ENCODE measurements around the gene NDUFS1. TPM values are rescaled to one million over a fixed set of nuclear protein-coding genes. Genes with fewer than 3 reads are reported as not detected.
"Not testable (repeated sequence)": the region's sequence is repeated elsewhere in the genome, so short reads cannot be mapped to it uniquely, and the experiment has no call there.

Gene NDUFS1
- total RNA-seq, 2 donors from 2014 or later, result 63.8 to 104 TPM

DNA sequence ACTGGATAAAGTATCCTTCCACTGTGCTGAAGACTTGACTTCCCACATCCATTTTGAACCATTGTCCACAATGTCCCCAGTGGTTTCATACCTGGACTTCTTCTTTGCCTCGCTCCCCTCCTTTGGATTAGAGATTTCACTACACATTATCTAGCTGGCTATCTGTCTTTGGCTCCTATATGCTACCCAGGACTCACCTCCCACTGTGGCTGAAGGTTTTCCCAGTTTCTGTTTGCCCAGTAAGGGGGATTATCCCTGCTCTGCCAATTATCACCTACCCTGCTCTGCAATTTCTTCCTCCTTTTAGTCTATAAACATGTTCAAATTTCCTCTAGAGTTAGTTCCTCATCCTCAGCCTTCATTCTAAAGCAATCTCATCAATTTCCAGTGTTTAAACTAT is 9.1 kb downstream of the NDUFS1 start:
- Mint-ChIP-seq H3K4me1 (peaks cover 17% of the 10 kb centered on the region), H3K27me3 (no peaks in the 10 kb centered on the region), H3K9me3 (no peaks in the 10 kb centered on the region), H3K27ac (no peak overlapping the region), H3K4me3 (no peak overlapping the region), H3K36me3 (ENCODE audit: low read depth) (peaks cover 73% of the 10 kb centered on the region)
- no peak for ATAC-seq (replicated peaks)

- peaks cover 81% of the 10 kb centered on the region for H3K36me3 Mint-ChIP-seq (ENCODE audit: low read depth)
- ATAC-seq (replicated peaks), result no peak
- no peak overlapping the region for H3K27ac Mint-ChIP-seq
- H3K27me3 Mint-ChIP-seq, result no peaks in the 10 kb centered on the region
- H3K9me3 Mint-ChIP-seq, result no peaks in the 10 kb centered on the region
- peaks cover 17% of the 10 kb centered on the region for H3K4me1 Mint-ChIP-seq
- H3K4me3 Mint-ChIP-seq, result no peak overlapping the region
These were observed 9.9 kb downstream of the NDUFS1 start for GRCh38 chr2:206149330-206149729.

DNA sequence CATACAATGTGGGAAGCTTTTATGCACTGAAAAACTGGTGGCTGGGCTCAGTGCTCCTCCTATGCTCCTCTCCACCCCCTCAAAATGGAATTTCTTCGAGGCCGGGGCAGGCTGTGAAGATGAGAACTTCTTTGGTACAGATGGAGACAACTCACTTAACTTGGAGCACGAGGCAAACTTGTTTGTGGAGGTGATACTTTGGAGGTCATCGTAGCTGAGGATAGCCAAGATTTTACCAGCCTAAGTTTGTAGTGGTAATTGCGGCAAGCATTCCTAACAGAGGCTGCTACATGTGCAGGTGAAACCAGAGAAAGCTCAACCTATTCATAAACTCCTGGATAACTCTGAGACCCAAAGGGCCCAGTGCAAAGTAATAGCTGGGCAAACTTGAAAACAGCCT is 13.6 kb downstream of the NDUFS1 start:
- no peak overlapping the region for H3K4me3 Mint-ChIP-seq
- H3K27me3 Mint-ChIP-seq, result no peaks in the 10 kb centered on the region
- peaks cover 98% of the 10 kb centered on the region for H3K36me3 Mint-ChIP-seq (ENCODE audit: low read depth)
- H3K27ac Mint-ChIP-seq, result no peak overlapping the region
- peaks cover 4% of the 10 kb centered on the region for H3K4me1 Mint-ChIP-seq
- ATAC-seq (replicated peaks), result no peak
- no peaks in the 10 kb centered on the region for H3K9me3 Mint-ChIP-seq

GRCh38 chr2:206144383-206144782 is 14.9 kb downstream of the NDUFS1 start:
- peaks cover 98% of the 10 kb centered on the region for H3K36me3 Mint-ChIP-seq (ENCODE audit: low read depth)
- no peaks in the 10 kb centered on the region for H3K4me1 Mint-ChIP-seq
- H3K27me3 Mint-ChIP-seq, result no peaks in the 10 kb centered on the region
- no peaks in the 10 kb centered on the region for H3K9me3 Mint-ChIP-seq
- H3K4me3 Mint-ChIP-seq, result no peak overlapping the region
- H3K27ac Mint-ChIP-seq, result no peak overlapping the region
- ATAC-seq (replicated peaks), result no peak

DNA sequence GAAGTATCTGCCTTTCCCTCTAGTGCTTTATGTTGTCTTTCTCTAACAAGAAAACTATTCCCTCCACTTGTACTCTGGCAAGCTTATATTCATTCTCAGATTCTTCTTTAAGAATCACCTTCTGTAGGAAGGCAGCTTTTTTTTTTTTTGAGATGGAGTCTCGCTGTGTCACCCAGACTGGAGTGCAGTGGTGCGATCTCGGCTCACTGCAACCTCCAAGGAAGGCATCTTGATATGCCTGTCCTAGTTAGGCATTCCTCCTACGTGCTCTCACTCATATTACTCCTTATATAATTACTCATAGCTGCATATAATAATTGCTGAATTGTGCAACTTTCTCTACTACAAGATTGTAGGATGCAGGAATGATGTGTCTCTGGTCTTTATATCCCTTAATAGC is 15.8 kb downstream of the NDUFS1 start:
- Mint-ChIP-seq H3K27me3 (no peaks in the 10 kb centered on the region), H3K9me3 (no peaks in the 10 kb centered on the region), H3K27ac (peak overlapping the region; percentile 54), H3K36me3 (ENCODE audit: low read depth) (peaks cover 95% of the 10 kb centered on the region), H3K4me3 (no peak overlapping the region), H3K4me1 (no peaks in the 10 kb centered on the region)
- no peak for ATAC-seq (replicated peaks)

- Mint-ChIP-seq H3K4me3 (no peak overlapping the region), H3K27ac (no peak overlapping the region), H3K9me3 (no peaks in the 10 kb centered on the region), H3K27me3 (no peaks in the 10 kb centered on the region), H3K4me1 (no peaks in the 10 kb centered on the region), H3K36me3 (ENCODE audit: low read depth) (peaks cover 97% of the 10 kb centered on the region)
- ATAC-seq (replicated peaks), result no peak
These were observed 31.6 kb downstream of the NDUFS1 start for GRCh38 chr2:206127656-206128055.

GRCh38 chr2:206125901-206126300 is 33.3 kb downstream of the NDUFS1 start:
- peaks cover 4% of the 10 kb centered on the region for H3K9me3 Mint-ChIP-seq
- H3K27me3 Mint-ChIP-seq, result no peaks in the 10 kb centered on the region
- H3K36me3 Mint-ChIP-seq (ENCODE audit: low read depth), result peaks cover 97% of the 10 kb centered on the region
- H3K27ac Mint-ChIP-seq, result no peak overlapping the region
- no peak for ATAC-seq (replicated peaks)
- H3K4me3 Mint-ChIP-seq, result no peak overlapping the region
- H3K4me1 Mint-ChIP-seq, result no peaks in the 10 kb centered on the region

DNA sequence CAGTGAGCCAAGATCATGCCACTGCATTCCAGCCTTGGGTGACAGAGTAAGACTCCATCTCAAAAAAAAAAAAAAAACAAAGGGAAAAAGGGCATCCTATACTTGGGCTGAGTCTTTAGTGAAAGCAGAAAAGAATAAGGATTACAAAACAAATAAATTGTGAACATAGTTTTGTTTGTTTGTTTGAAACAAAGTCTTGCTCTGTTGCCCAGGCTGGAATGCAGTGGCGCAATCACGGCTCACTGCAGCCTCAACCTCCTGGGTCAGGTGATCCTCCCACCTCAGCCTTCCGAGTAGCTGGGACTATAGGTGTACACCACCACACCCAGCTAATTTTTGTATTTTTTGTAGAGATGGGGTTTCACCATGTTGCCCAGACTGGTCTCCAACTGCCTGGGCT is 36.7 kb downstream of the NDUFS1 start:
- H3K4me1 Mint-ChIP-seq; H3K4me3 Mint-ChIP-seq; H3K27me3 Mint-ChIP-seq; ATAC-seq (replicated peaks); H3K9me3 Mint-ChIP-seq; H3K27ac Mint-ChIP-seq: not testable (repeated sequence)
- H3K36me3 Mint-ChIP-seq (ENCODE audit: low read depth), result peaks cover 77% of the 10 kb centered on the region

DNA sequence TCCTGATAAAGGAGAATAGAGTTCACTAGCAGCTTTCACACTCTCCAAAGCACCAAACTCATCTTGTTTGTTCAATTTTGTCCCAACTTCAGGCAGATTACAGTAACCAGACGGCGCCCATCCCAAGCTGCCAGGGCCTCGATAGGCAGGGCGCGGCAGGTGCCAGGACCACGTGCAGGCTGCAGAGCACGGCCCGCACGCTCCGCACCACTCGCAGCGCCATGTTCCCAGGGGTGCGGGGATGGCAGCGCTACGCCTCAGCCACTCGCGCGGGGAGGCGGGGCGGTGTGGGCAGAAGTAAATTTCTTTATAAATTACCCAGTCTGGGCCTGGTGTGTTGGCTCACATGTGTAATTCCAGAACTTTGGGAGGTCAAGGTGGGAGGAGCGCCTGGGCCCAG is 43.0 kb downstream of the NDUFS1 start:
- no peaks in the 10 kb centered on the region for H3K4me1 Mint-ChIP-seq
- H3K9me3 Mint-ChIP-seq, result peaks cover 3% of the 10 kb centered on the region
- no peak overlapping the region for H3K4me3 Mint-ChIP-seq
- no peak overlapping the region for H3K27ac Mint-ChIP-seq
- ATAC-seq (replicated peaks), result no peak
- no peaks in the 10 kb centered on the region for H3K27me3 Mint-ChIP-seq
- peaks cover 16% of the 10 kb centered on the region for H3K36me3 Mint-ChIP-seq (ENCODE audit: low read depth)

DNA sequence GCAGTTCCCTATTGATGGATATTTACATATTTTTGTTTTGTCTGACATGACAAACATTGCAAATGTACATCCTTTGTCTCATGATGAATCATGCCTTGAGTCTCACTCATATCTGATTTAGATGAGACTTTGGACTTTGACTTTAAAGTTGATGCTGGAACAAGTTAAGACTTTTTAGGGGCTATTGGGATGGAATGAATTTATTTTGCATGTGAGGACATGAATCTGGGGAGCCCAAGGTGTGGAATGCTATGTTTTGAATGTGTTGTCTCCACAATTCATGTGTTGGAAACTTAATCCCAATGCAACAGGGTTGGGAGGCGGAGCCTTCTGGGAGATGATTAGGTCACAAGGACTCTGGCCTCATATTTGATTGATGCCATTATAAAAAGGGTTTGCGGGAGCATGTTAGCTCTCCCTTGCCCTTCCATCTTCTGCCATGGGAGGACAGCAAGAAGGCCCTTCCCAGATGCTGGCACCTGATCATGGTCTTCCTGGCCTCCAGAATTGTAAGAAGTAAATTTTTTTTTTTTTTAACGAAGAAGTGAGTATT is 44.1 kb downstream of the NDUFS1 start:
- no peak for ATAC-seq (replicated peaks)
- Mint-ChIP-seq H3K4me1 (no peaks in the 10 kb centered on the region), H3K27me3 (no peaks in the 10 kb centered on the region), H3K27ac (no peak overlapping the region), H3K9me3 (no peaks in the 10 kb centered on the region), H3K36me3 (ENCODE audit: low read depth) (peaks cover 5% of the 10 kb centered on the region), H3K4me3 (no peak overlapping the region)

DNA sequence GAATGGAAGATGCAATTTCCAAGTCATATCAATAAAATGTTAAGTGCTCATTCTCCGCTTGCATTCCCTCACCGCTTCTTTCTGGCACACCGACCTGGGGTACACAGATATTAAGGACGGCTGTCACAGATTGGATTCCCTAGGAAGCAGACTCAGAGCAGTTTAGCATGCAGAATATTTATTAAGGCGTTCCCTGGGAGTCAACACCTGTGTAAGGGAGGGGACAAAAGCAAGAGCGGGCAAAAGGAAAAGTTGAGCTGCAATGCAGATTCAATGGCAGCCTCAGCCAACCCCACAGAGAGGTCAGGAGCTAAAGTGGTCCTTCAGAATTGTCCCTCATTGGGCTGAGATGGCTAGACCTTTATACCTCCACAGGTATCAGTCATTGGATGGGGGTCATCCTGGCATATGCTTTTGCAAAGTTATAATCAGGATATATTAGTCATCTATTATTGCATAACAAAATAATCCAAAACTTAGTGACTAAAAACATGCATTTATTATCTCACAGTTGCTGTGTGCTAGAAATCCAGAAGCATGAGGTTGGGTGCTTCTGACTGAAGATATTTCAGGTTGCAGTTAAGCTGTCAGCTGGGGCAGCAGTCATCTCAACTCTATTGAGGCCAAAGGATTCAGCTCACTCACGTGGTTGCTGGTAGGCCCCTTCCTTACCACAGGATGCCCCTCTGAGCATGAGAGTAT is 46.2 kb downstream of the NDUFS1 start:
- no peak overlapping the region for H3K27ac Mint-ChIP-seq

GRCh38 chr2:206112108-206112507 is 47.1 kb downstream of the NDUFS1 start:
- no peaks in the 10 kb centered on the region for H3K27me3 Mint-ChIP-seq
- no peak for ATAC-seq (replicated peaks)
- no peaks in the 10 kb centered on the region for H3K4me1 Mint-ChIP-seq
- H3K27ac Mint-ChIP-seq, result no peak overlapping the region
- H3K4me3 Mint-ChIP-seq, result no peak overlapping the region
- no peaks in the 10 kb centered on the region for H3K36me3 Mint-ChIP-seq (ENCODE audit: low read depth)
- no peaks in the 10 kb centered on the region for H3K9me3 Mint-ChIP-seq

More for the DNA sequence above, 46.2 kb downstream of the NDUFS1 start:
- H3K4me1 Mint-ChIP-seq, result no peaks in the 10 kb centered on the region
- H3K9me3 Mint-ChIP-seq, result no peaks in the 10 kb centered on the region
- H3K4me3 Mint-ChIP-seq, result no peak overlapping the region
- no peaks in the 10 kb centered on the region for H3K27me3 Mint-ChIP-seq
- H3K36me3 Mint-ChIP-seq (ENCODE audit: low read depth), result no peaks in the 10 kb centered on the region
- no peak for ATAC-seq (replicated peaks)

DNA sequence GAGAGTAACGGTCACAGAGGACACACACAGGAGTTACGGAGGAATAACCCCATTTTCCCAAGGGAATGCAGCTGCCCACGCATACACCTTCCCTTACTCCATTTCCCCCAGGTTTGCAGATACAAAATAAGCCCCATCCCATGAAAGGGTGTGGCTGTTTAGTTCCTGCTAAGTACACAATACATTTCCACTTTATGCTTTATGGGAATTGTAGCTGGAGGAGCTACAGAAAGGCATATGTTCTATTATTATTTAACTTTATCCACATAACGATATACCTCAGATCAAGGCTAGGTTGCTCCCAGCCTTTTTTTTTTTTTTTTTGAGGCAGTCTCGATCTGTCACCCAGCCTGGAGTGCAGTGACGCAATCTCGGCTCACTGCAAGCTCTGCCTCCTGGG is 50.5 kb downstream of the NDUFS1 start:
- Mint-ChIP-seq H3K27ac (no peak overlapping the region), H3K4me3 (no peak overlapping the region), H3K4me1 (no peaks in the 10 kb centered on the region), H3K9me3 (no peaks in the 10 kb centered on the region), H3K36me3 (ENCODE audit: low read depth) (no peaks in the 10 kb centered on the region), H3K27me3 (no peaks in the 10 kb centered on the region)
- ATAC-seq (replicated peaks), result no peak

DNA sequence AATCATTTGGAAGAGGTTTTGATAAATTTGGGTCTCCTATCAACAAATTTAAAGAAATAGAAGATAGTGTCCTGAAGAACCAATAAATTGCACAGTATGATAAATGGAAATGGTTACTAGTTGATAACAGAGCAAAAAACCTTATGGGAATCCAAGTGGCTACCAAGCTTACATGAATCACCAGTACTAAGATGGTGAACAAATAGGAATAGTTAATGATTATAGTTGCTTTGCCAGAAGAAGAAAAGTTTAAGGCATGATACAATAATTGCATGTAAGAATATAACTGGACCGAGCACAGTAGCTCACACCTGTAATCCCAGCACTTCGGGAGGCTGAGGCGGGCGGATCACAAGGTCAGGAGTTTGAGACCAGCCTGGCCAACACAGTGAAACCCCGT is 53.7 kb downstream of the NDUFS1 start:
- Mint-ChIP-seq H3K9me3 (no peaks in the 10 kb centered on the region), H3K36me3 (ENCODE audit: low read depth) (no peaks in the 10 kb centered on the region)

GRCh38 chr2:206105038-206105437 is 54.2 kb downstream of the NDUFS1 start:
- Mint-ChIP-seq H3K36me3 (ENCODE audit: low read depth) (no peaks in the 10 kb centered on the region), H3K4me3 (no peak overlapping the region), H3K9me3 (no peaks in the 10 kb centered on the region), H3K27me3 (no peaks in the 10 kb centered on the region), H3K4me1 (no peaks in the 10 kb centered on the region), H3K27ac (no peak overlapping the region)
- peak; percentile 54 for ATAC-seq (replicated peaks)

More for the DNA sequence above, 53.7 kb downstream of the NDUFS1 start:
- Mint-ChIP-seq H3K27me3 (no peaks in the 10 kb centered on the region), H3K4me1 (no peaks in the 10 kb centered on the region), H3K4me3 (no peak overlapping the region), H3K27ac (no peak overlapping the region)
- ATAC-seq (replicated peaks), result no peak

All from activated T-helper 17 cell treated with anti-CD3 and anti-CD28 coated beads, Interleukin-2, amount 50 U/mL, for 72 hours (primary cell).